Stimulated activated memory B cell treated with anti-CD40 and anti-IgM and Interleukin-4, amounts not matched to agents 10 μg/mL and 1 μg/mL and 100 μg/mL, for 72 hours (primary cell): ENCODE results near the gene LZTS3.

Experiments
- ATAC-seq: fragments of 150-1000 bp; cut with Tn5 transposase; 2 replicates; pipeline ENCODE4 v1.10.0; 2021
- H3K27ac Mint-ChIP-seq: one replicate; pipeline ENCODE4 v1.8.0; 2022; ENCODE audit warnings: mild to moderate bottlenecking, mixed read lengths
- H3K27me3 Mint-ChIP-seq: one replicate; pipeline ENCODE4 v1.8.0; 2022; ENCODE audit warnings: mixed read lengths
- H3K36me3 Mint-ChIP-seq: one replicate; pipeline ENCODE4 v1.8.0; 2022; ENCODE audit warnings: mixed read lengths
- H3K4me1 Mint-ChIP-seq: one replicate; pipeline ENCODE4 v1.8.0; 2022; ENCODE audit warnings: mixed read lengths
- H3K4me3 Mint-ChIP-seq: one replicate; pipeline ENCODE4 v1.8.0; 2022; ENCODE audit warnings: mild to moderate bottlenecking, moderate library complexity, mixed read lengths
- H3K9me3 Mint-ChIP-seq: one replicate; pipeline ENCODE4 v1.8.0; 2022; ENCODE audit warnings: mixed read lengths

Gene LZTS3

DNA sequence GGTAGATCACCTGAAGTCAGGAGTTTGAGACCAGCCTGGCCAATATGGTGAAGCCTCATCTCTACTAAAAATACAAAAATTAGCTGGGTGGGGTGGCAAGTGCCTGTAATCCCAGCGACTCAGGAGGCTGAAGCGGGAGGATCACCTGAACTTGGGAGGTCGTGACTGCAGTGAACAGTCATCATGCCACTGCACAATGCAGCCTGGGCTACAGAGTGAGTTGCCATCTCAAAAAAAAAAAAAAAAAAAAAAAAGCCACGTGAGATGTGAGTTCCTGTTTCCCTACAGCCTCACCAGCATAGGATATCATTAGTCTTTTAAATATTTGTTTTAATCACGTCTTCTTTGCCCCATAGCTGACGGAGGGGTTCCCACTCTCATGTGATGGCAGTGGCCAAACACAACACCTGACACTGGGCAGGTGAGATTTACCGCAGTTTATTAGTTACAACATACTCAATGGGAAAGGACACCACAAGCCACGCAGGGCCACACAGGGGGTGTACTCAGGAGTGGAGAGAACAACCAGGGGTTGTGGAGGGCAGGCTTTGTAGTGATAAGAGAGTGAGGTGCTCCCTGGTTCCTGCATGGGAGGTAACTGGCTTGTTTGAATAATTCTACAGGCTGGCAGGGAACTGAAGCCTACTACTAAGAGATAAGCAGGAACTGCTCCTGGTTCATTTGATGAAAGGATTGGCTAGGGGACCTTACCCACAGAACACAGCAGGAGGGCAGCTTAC is 4.6 kb upstream of the LZTS3 start:
- ATAC-seq = no peak
- Mint-ChIP-seq H3K4me3 (no peak overlapping the region), H3K9me3 (no peaks in the 10 kb centered on the region), H3K27ac (no peak overlapping the region), H3K27me3 (peaks cover 24% of the 10 kb centered on the region), H3K4me1 (peaks cover 15% of the 10 kb centered on the region), H3K36me3 (no peaks in the 10 kb centered on the region)

DNA sequence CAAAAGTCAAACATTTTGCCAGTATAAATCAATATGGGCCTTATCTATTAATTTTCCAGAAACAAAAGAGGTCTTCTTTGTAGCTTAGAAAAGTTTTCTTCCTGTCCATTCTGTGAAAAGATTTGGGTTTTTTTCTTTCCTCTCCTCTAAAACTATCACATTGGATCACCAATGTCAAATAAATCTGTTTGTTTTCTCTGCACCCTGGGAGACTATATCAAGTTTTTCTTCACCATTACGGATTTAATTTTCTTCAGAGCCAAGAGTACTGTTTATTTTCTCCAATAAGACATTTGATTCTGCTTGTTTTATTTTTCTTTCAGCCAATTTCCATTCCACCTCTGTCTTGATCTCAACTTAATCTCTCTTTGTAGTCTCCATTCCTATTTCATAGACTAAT is 1.9 kb upstream of the LZTS3 start:
- Mint-ChIP-seq H3K27ac (no peak overlapping the region), H3K4me1 (peaks cover 24% of the 10 kb centered on the region), H3K36me3 (no peaks in the 10 kb centered on the region)

DNA sequence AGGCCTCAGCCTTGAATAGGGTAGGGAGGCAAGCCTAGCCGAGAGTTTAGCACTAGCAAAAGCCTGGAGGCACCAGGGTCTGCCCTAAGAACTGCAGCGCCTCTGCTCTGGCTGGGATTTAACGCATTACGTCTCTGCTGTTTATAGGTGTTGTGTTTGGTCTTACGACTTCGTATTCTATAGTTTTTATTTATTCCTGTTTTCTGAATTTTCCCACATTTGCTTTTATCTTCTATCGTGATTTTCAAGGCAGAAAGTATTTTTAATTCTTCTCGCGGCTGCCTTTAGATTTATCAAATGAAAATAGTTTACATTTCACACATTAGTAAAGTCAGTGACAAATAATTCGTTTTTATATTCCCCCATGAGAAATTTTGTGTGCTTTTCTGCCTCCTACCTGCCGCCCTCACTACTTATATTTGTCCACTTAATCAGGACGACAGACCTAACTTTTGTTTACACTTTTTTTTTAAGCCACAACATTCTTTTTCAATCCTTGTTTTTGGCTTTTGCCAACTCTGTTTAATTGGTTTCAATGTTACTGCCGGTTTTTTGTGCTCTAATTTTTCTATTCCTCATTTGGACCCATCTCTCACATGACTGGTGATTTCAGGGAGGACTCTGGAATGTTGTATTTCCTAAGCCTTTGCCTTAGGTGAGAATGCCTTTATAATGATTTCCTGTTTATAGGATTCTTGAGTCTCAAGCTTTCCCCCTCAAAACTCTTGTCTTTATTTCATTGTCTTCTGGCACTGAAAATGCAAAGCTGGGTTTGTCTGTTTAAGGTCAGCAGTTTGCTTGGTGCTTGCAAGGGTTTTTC is 1.3 kb upstream of the LZTS3 start:
- H3K27ac Mint-ChIP-seq = no peak overlapping the region
- peaks cover 51% of the 10 kb centered on the region for H3K27me3 Mint-ChIP-seq

More for the DNA sequence above, 1.9 kb upstream of the LZTS3 start:
- Mint-ChIP-seq H3K9me3 (no peaks in the 10 kb centered on the region), H3K4me3 (no peak overlapping the region), H3K27me3 (peaks cover 45% of the 10 kb centered on the region)
- ATAC-seq = no peak

DNA sequence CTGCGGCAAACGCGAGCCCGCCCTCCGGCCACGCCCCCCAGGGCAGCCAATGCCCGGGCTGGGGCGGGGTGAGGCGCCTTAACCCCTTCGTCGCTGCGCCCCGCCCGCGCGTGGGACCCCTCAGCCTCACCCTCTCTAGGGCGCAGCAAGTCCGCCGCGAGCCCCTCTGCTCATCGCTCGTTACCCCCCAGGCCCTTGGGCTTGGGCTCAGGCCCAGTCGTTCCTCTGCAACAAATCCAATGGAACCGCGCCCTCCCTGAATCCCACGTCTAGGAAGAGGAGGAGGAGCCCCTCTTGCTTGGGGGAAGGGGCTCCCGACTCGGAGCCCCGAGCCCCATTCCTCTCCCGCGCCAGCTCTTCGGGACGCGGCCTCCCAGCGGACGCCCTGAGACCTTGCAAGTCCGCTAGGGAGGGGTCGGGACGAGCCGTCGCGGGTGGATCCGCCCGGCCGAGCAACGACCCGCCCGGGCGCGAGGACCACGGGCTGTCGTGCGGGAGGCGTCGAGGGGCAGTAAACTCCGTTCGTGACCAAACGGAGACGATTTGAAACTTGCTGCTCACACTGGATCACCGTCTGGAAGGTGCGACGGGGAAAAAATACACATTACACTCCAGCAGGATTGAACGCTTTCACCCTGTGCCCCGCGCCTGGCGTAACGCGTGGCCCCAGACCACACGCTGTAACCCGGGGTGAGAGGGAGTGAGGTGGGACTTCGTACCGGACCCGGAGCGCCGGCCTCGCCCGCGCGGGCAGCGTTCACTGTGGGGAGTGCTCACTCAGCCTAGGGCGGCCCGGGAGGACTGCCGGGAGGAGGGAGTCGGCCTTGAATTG is 477 bp upstream of the LZTS3 start:
- peak; percentile 96 for ATAC-seq
- no peaks in the 10 kb centered on the region for H3K36me3 Mint-ChIP-seq
- peaks cover 24% of the 10 kb centered on the region for H3K4me1 Mint-ChIP-seq
- peaks cover 59% of the 10 kb centered on the region for H3K27me3 Mint-ChIP-seq
- H3K27ac Mint-ChIP-seq = no peak overlapping the region
- H3K9me3 Mint-ChIP-seq = no peaks in the 10 kb centered on the region
- peak overlapping the region; percentile 90 for H3K4me3 Mint-ChIP-seq

More for the DNA sequence above, 1.3 kb upstream of the LZTS3 start:
- ATAC-seq = no peak
- H3K9me3 Mint-ChIP-seq = no peaks in the 10 kb centered on the region
- H3K4me1 Mint-ChIP-seq = peaks cover 24% of the 10 kb centered on the region
- peak overlapping the region; percentile 90 for H3K4me3 Mint-ChIP-seq
- H3K36me3 Mint-ChIP-seq = no peaks in the 10 kb centered on the region

DNA sequence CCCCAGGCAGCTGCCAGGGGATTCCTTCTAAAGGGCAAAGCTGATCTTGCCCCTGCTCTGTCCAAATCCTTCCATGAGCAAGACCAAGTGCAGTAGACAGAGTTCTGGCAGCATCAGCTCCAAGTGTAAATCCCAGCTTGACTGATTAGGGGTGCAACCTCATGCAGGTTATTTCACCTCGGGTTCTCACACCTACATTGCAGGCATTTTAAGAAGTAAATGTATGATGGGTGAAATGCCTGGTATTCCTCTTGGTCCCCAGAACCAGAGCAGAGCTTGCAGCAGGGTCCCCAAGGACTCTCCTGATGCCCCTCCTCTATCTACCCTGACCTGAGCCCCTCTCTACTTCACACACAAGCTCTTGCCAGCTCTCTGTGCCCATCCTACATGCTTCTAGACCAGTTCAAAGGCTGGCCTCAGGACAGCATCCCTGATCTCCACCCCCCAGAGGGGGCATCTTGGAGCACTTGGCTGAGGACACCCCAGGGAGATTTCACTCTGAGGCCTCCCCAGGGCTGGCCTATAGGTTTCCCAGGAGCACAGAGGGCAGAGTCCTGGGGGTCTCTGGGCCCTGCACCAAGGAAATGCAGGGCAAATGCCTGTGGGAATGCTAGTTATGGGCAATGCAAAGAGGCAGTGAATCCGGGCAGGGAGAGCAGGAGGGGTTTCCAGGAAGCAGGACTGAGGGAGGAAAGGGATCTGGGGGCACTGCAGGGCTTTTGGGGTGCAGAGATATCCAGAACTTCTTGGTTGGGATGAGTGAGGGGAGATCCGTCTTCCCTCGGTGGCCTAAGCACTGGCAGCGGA is 1.0 kb downstream of the LZTS3 start:
- no peak for ATAC-seq
- peaks cover 73% of the 10 kb centered on the region for H3K27me3 Mint-ChIP-seq

DNA sequence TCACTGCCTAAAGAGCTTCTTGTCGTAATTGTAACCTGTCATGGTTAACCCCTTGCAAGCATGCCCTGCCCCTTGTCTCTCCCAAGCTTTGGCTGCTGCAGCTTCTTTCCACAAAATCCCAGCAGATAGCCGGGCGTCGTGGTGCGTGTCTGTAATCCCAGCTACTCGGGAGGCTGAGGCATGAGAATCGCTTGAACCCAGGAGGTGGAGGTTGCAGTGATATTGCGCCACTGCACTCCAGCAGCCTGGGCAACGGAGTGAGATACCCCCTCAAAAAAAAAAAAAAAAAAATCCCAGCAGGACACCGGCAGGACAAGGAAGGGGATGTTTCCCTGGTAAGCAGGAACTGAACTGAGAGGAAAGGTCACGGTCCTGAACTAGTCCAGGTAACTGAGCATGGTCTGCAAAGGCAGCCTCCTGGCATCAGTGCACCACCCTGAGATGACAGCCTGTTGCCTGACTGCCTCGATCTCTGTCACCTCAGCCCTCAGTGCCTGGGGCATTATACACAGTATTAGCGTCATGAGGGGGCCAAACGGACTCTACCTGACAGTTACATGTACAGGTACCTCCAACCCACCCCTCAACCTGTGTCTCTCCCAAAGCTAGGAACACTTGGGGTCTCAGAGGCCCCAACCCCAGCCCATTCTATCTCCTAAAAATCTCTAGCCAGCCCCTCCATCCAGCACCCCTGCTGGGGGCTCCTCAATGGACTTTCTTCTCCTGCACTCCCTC is 1.8 kb downstream of the LZTS3 start:
- Mint-ChIP-seq H3K4me1 (peaks cover 30% of the 10 kb centered on the region), H3K4me3 (peak overlapping the region; percentile 6), H3K9me3 (no peaks in the 10 kb centered on the region), H3K36me3 (no peaks in the 10 kb centered on the region), H3K27me3 (peaks cover 81% of the 10 kb centered on the region), H3K27ac (no peak overlapping the region)
- ATAC-seq = no peak

More for the DNA sequence above, 1.0 kb downstream of the LZTS3 start:
- peaks cover 30% of the 10 kb centered on the region for H3K4me1 Mint-ChIP-seq
- H3K9me3 Mint-ChIP-seq = no peaks in the 10 kb centered on the region
- peak overlapping the region; percentile 20 for H3K27ac Mint-ChIP-seq
- H3K36me3 Mint-ChIP-seq = no peaks in the 10 kb centered on the region
- peak overlapping the region; percentile 84 for H3K4me3 Mint-ChIP-seq

DNA sequence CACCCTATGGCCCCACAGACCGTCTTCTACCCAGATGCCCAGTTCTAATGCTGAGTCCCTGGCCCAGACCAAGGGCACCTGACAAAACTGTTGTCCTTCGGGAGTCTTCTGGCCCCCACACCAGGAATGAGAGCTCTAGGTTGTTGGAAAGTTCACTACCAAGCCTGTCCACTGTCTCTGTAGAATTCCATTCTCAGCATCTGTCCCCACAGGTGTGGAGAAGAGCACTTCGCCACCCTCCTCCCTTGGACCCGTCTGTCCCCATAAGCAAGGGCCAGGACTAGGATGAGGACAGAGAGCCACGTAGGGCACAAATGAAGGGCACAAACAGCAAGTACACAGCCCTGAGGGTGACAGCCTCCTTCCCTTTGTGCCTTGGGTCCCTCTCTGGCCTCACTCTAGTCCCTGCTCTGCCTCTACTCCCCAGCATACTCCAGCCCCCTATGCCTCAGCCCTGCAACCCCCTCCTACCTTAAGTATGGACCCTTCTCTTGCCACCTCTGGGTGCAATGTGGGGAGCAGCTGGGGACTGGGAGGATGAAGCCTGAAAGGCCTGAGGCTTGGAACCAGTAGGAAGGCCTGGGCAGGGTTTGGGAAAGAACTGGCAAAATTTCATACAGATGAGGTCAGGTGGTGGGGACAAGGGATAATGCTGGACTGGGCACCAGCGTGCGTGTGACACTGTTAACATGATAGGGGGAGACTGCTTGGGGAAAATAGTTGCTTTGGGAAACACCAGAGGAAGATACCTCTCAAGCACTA is 4.3 kb downstream of the LZTS3 start:
- ATAC-seq = no peak
- H3K4me3 Mint-ChIP-seq = no peak overlapping the region
- H3K9me3 Mint-ChIP-seq = no peaks in the 10 kb centered on the region
- H3K27ac Mint-ChIP-seq = no peak overlapping the region
- peaks cover 76% of the 10 kb centered on the region for H3K27me3 Mint-ChIP-seq
- H3K36me3 Mint-ChIP-seq = no peaks in the 10 kb centered on the region
- H3K4me1 Mint-ChIP-seq = peaks cover 20% of the 10 kb centered on the region

DNA sequence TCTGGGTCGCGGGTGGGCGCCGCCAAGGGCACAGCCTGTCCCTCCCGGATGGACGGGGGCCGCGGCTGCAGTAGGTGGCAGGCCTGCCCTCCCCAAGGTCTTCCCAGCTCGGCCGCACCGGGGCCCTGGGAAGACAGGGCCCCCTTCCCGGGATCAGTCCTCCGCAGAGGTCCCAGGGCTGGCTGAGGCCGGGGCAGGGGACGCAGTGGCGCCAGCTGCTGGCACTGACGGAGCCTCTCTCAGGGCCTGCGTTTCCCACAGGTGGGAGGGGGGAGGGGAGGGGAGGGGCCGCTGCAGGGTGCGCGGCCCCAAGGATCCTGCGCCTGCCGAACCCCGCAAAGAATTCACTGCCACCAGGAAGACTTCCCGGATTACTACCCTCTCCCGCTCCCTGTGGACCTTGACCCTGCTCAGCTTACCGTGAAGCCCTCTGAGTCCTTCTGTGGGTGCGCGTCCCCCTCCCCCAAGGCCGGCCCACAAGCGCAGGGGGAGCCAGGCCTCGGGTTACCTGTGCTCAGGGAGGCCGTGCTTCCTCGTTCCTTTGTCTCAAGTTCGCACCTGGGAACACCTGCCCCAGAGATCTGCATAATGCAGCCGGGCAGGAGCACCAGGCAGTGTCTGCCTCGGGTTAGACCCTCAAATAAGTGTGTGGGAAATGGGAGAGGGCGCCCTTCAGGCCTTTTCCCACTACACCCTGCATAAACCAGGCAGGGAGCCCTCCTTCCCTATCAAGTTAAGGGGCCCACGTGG is 5.1 kb downstream of the LZTS3 start:
- no peak overlapping the region for H3K4me3 Mint-ChIP-seq
- H3K27ac Mint-ChIP-seq = no peak overlapping the region
- no peaks in the 10 kb centered on the region for H3K36me3 Mint-ChIP-seq
- no peaks in the 10 kb centered on the region for H3K9me3 Mint-ChIP-seq
- H3K4me1 Mint-ChIP-seq = peaks cover 15% of the 10 kb centered on the region
- H3K27me3 Mint-ChIP-seq = peaks cover 71% of the 10 kb centered on the region
- ATAC-seq = no peak

DNA sequence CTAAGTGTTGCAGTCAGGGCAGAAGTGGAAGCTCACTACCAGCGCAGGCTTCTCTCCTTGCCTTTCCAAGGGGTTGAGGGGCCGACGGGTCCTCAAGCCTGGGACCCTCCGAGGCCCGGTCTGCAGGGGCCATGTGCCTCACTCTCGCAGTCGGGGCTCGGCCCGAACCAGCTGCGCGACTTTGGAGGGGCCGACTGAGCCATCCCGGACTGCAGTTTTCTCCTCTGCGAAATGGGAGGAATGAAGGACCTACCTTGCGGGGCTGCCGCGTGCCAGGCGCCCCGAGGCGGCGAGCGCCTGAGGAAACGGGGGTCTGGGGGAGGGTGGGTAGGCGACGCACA is 5.6 kb downstream of the LZTS3 start:
- Mint-ChIP-seq H3K27ac (no peak overlapping the region), H3K36me3 (no peaks in the 10 kb centered on the region), H3K27me3 (peaks cover 70% of the 10 kb centered on the region), H3K9me3 (no peaks in the 10 kb centered on the region), H3K4me1 (peaks cover 14% of the 10 kb centered on the region), H3K4me3 (no peak overlapping the region)
- no peak for ATAC-seq

DNA sequence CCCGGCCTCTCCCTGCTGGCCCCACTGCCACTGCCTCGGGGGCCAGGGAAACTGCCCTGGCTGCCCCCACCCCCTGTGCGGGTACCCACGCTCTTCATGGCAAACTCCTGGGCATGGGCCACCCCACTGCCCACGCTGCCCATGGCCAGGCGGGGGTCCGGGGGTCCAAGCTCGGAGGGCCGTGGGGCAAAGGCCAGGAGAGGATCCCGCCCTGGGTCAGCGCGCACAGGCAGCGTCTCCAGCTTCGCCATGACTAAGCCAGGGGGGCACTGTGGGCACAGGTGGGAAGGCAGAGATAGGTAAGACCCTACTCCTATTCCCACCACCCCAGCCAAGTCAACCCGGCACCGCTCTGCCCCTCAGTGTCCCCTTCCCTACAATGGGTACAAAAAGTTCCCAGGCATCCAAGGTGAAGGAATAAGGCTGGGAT is 6.4 kb downstream of the LZTS3 start:
- Mint-ChIP-seq H3K4me3 (no peak overlapping the region), H3K9me3 (no peaks in the 10 kb centered on the region), H3K36me3 (no peaks in the 10 kb centered on the region), H3K27me3 (peaks cover 62% of the 10 kb centered on the region), H3K4me1 (peaks cover 6% of the 10 kb centered on the region), H3K27ac (no peak overlapping the region)
- ATAC-seq = peak; percentile 34

DNA sequence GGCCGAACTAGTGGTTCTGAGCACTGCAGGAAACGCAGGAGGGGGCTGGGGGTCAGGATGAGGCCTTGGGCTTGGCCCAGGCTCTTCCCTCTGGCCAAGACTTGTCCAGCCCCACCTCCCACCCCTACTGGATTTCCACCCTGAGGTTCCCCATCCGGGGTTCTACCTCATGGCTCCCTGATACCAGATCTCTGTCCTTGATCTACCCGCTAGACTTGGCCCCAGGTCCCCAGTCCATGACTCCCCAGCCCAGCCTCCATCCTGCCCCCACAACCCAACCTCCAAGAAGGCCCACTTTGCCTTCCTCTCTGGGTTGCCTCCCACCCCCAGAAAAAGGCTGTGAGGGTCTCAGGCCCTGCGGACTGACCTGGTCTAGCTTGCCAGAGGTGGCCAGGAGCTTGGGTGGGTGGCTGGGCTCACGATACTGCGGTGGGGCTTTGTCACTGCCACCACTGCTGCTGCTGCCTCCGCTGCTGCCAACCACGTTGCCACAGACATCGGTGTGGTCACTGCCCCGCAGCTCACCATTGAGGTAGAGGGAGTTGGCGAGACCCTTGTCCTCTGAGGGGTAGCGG is 6.9 kb downstream of the LZTS3 start:
- Mint-ChIP-seq H3K4me3 (no peak overlapping the region), H3K27ac (no peak overlapping the region), H3K36me3 (no peaks in the 10 kb centered on the region), H3K27me3 (peaks cover 58% of the 10 kb centered on the region), H3K4me1 (peaks cover 6% of the 10 kb centered on the region), H3K9me3 (no peaks in the 10 kb centered on the region)
- no peak for ATAC-seq

DNA sequence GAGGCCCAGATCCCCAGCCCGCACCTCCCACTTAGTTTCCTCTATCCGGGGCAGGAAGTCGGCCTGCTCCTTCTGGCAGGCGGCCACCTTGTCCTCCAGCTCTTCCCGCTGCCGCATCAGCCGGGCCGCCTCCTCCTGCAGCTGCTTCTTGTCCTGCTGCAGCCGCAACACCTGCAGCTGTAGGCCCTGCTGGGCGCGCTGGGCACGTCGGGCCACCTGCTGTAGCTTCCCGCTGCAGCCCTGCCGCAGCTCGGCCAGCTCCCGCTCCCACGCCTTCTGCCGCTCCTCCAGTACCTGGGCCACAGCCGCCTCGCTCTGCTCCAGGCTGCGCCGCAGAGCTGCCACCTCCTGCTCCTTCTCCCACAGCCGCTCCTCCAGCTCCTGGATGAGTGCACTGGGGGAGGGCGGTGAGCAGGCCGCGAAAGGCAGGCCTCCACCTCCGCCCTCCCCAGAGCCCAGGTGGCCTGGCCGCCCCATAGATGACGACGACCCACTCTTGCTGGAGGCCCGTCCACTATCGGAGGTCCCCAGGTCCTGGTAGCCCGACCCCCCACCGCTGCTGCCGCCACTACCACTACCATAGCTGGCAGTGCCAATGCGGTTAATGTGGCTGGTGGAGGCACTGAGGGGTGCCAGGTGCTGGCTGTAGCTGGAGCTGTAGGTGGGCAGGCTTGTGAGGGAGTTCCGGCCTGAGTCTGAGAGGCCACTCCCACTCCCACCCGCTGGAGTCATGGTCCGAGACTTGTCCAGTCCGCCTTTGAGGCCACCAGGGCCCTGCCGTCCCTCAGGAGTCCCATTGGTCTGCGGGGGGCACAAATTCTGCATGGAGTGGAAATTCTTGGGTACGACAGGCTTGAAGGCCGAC is 7.6 kb downstream of the LZTS3 start:
- H3K27me3 Mint-ChIP-seq = peaks cover 54% of the 10 kb centered on the region
- no peak for ATAC-seq
- H3K27ac Mint-ChIP-seq = no peak overlapping the region
- H3K4me1 Mint-ChIP-seq = peaks cover 6% of the 10 kb centered on the region
- H3K9me3 Mint-ChIP-seq = no peaks in the 10 kb centered on the region
- H3K4me3 Mint-ChIP-seq = no peak overlapping the region
- no peaks in the 10 kb centered on the region for H3K36me3 Mint-ChIP-seq
